Measurements from ENCODE around the gene ASAP3.

GRCh38 chr1:23438545-23438944 is 45.4 kb downstream of the ASAP3 start:
- TF ChIP-seq POLR2A (IDR thresholded peaks at IDR 0.05) (no peak), CTCF (IDR thresholded peaks at IDR 0.05) (no peak), EP300 (IDR thresholded peaks at IDR 0.05) (no peak), POLR2AphosphoS5 (IDR thresholded peaks at IDR 0.05) (no peak)
